WI38 (cell line): Measurements from ENCODE around the gene PTTG1.

ENCODE experiments used
- H3K4me3 ChIP-seq: 2 replicates; pipeline ENCODE4 v1.5.1; 2011; ENCODE audit warnings: low read depth, mild to moderate bottlenecking, control low read depth, low read length
- CTCF ChIP-seq: IDR thresholded peaks from 2 replicates; pipeline ENCODE4 v1.5.1; 2012; ENCODE audit warnings: low read depth, mild to moderate bottlenecking, control low read depth, low read length

The PTTG1 gene

GRCh38 chr5:160380041-160380440 lies 41.6 kb upstream of the PTTG1 start:
- no peak overlapping the region for H3K4me3 ChIP-seq
- TF ChIP-seq CTCF, result no peak

- no peak overlapping the region for H3K4me3 ChIP-seq
- TF ChIP-seq CTCF, result no peak
Measured at GRCh38 chr5:160382346-160382745, 39.3 kb upstream of the PTTG1 start.

GRCh38 chr5:160384681-160385080 lies 37.0 kb upstream of the PTTG1 start:
- H3K4me3 ChIP-seq, result no peak overlapping the region
- no peak for TF ChIP-seq CTCF

GRCh38 chr5:160385496-160385895 lies 36.2 kb upstream of the PTTG1 start:
- H3K4me3 ChIP-seq, result no peak overlapping the region
- no peak for TF ChIP-seq CTCF

- no peak for TF ChIP-seq CTCF
- H3K4me3 ChIP-seq, result no peak overlapping the region
Measured at GRCh38 chr5:160387445-160387844, 34.2 kb upstream of the PTTG1 start.

GRCh38 chr5:160390787-160391696 lies 30.6 kb upstream of the PTTG1 start:
- H3K4me3 ChIP-seq, result no peak overlapping the region
- TF ChIP-seq CTCF, result no peak

GRCh38 chr5:160395111-160395510 lies 26.5 kb upstream of the PTTG1 start:
- no peak for TF ChIP-seq CTCF
- no peak overlapping the region for H3K4me3 ChIP-seq
